NCI-H1105 (cell line): ENCODE measurements around the gene ANKRD27.
"Not testable (repeated sequence)": the region's sequence is repeated elsewhere in the genome, so short reads cannot be mapped to it uniquely, and the experiment has no call there.

Source experiments
- DNase-seq: peaks from one replicate; lab custom pipeline; 2025; lab: John Stamatoyannopoulos, UW

Gene ANKRD27

DNA sequence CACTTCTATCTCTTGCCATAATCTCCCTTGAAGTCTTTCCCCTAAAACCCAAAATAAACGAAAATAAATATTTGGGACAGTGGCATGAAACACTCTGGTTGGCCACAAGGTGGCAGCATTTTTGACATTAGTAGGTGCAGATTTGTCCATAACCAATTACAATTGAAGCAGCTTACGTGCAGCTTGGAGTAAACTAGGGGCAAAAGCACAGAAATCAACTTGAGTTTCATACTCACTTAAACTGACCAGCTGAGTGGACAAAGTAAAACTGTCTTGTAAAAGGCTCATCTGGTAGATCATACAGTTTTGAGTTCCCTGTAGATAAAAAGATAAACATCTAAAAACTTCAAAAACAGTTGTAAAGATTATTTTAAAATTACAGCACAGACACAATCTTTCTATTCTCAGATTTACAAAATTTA lies 75.2 kb downstream of the ANKRD27 start:
- DNase-seq = peak; percentile 48

DNA sequence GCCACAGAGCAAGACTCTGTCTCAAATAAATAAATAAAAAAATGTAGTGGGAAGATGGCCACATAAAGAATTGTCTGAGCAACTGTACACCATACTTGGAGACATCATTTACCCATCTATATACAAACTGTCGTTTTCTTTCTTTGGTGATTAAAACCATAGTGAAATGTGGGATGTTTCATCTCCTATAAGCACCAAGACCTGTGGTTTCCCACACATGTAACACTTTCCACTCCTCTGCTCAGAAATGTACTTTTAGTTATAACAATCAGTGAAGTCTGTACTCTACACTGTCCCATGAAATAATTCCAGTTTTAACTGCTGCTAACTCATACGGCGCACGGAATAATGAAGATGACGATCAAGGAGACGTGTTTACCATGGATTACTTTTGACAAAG lies 75.7 kb downstream of the ANKRD27 start:
- no peak for DNase-seq

DNA sequence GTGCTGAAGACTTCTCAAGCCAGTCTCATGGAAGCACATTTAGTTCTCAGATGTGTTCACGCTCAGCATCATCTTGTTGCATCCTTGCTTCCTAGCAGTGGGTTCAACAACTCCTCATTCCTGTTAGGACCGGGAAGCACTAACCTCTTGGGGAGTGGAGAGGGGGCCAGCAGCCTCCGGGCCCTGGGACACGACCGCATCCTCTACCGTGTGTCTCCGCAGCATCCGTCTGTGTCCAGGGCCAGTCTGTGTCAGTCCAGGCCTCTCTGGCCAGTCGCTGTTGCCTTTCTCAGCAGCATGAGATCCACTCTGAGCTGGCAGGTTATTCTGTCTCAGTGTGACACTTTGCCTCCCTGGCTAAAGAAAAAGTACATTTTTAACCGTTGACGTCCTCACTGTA lies 77.0 kb downstream of the ANKRD27 start:
- no peak for DNase-seq

DNA sequence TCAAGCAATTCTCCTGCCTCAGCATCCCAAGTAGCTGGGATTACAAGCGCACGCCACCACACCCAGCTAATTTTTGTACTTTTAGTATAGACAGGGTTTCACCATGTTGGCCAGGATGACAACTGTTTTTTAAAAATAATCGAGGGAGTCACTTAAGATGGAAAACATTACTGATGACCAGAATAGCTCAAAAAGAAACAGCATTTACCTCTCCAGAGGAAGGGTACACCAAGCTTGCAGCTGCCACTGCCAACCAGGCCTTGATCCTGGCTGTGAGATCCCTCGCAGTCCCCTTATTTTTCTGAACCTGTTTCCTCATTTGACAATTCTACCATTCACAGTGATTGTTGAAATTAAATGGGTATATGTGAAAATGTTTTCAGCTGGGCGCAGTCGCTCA lies 79.5 kb downstream of the ANKRD27 start:
- no peak for DNase-seq

DNA sequence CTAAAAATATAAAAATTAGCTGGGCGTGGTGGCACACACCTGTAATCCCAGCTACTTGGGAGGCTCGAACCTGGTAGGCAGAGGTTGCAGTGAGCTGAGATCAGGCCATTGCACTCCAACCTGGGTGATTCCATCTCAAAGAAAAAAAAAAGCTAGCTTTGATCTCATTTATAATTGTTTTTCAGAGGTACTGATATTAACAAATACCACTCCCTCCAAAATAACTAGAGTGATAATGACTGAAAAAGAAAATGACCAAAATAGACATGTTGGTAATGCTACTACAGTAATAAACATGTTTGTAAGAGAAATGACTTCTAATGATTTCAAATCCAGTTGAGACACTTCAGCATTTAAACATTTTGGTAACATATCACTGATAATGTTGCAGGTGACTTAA lies 81.0 kb downstream of the ANKRD27 start:
- DNase-seq = no peak

DNA sequence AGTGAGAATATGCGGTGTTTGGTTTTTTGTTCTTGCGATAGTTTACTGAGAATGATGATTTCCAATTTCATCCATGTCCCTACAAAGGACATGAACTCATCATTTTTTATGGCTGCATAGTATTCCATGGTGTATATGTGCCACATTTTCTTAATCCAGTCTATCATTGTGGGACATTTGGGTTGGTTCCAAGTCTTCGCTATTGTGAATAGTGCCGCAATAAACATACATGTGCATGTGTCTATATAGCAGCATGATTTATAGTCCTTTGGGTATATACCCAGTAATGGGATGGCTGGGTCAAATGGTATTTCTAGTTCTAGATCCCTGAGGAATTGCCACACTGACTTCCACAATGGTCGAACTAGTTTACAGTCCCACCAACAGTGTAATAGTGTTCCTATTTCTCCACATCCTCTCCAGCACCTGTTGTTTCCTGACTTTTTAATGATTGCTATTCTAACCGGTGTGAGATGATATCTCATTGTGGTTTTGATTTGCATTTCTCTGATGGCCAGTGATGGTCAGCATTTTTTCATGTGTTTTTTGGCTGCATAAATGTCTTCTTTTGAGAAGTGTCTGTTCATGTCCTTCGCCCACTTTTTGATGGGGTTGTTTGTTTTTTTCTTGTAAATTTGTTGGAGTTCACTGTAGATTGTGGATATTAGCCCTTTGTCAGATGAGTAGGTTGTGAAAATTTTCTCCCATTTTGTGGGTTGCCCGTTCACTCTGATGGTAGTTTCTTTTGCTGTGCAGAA lies 87.1 kb downstream of the ANKRD27 start:
- DNase-seq = not testable (repeated sequence)

DNA sequence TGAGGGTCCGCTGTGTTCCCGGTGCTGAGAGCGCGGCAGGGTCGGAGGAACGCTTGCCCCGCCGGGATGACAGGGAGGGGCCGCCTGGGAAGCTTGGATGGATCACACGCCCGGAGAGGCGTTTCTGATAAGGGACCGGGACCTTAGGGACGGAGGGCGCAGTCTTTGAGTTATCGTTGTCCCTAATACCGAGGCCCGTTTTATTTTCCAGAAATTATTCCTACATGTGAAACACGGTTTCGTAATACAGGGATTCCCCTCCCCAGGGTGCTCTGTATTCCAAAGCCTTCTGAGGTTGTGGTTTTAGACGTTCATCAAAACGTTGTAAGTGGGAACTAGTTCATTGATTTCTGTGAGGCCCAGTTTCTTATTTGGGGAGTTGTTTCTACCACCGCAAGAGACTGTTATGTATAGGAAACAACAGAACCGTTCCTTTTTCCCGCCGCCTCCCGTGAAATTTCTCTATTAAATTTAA lies 93.2 kb downstream of the ANKRD27 start:
- peak; percentile 5 for DNase-seq

DNA sequence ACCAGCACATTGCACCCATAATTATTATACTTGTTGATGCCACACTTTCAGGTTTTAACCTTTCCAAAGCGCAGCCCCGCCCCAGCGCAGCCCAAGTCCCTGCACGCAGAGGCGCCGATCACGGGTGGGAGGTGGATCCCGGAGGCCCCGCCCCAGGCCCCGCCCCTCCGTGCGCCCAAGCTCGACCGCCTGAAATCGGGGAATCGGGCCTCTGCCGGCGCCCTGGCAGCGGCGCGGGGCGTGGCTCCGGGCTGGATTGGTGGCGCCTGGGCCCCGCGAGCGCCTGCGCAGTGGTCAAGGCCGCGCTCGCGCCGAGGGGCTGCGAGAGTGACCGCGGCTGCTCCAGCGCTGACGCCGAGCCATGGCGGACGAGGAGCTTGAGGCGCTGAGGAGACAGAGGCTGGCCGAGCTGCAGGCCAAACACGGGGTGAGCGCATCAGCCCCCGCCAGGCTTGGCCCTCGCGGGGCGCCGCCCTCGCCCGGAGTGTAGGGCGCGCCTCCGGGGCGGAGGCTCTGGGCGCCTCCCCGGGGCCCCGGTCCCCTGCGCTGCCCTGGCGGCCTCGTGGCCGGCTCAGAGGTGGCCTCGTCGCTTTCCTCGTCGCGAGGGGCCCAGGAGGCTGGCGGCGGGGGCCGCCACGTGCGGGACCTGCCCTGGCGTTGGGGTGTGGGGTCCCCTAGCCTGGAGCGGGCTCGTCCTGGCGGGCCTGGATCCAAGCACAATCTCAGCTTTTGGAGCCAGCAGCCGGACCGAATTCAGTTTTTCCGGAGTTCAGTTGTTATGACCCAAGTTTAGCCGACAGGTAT lies 93.9 kb downstream of the ANKRD27 start, which contains the start of gene PDCD5:
Gene PDCD5 (plus strand): TSS at position 290 of the 804 bp plus-strand sequence. CDS start 72 bp downstream, at position 362.
- peak; percentile 96 for DNase-seq

DNA sequence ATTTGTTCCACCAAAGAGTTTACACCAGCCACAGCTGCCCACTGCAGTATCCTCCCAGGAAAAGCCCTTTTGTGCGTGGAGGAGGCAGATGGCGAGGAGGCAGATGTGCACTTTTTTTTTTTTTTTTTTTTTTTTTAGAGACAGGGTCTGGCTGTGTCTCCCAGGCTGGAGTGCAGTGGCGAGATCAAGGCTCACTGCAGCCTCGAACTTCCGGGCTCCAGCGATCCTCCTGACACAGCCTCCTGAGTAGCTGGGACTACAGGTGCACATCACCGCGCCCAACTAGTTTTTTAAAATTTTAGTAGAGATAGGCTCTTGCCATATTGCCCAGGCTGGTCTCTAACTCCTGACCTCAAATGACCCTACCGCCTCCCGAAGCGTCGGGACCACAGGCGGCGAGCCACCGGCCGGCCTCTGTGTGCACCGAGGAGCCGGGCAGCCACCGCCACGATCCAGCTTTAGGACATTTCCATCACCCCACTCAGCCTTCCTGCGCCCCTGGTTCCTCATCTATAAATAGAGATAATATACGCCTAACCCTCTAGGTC lies 94.6 kb downstream of the ANKRD27 start:
- DNase-seq = no peak

DNA sequence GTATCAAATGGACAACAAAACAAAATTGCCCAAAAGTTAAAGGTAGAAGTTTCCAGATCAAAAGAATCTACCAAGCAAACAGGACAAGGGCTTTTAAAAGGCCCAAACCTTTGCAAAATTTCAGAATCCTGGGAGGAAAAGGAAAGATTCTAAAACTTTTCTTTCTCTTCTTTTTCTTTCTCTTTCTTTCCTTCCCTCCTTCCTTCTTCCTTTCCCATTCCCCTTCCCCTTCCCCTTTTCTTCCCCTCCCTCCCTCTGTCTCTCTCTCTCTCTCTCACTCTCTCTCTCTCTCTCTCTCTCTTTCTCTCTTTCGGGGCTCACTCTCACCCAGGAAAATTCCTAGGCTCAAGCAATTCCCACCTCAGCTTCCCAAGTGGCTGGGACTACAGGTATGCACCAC lies 98.2 kb downstream of the ANKRD27 start:
- no peak for DNase-seq

DNA sequence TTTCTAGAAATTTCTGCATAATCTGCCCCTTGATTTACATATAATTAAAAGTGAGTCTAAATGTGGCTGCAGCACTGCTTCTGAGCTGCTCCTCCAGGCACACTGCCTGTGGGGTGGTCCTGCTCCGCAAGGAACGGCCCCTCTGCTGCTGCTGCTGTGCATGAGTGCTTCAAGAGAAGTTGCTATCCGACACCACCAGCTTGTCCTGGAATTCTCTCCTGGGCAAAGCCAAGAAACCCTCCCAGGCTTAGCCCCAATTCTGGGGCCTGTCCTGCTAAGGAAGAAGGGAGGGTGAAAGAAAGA lies 101.5 kb downstream of the ANKRD27 start:
- no peak for DNase-seq

DNA sequence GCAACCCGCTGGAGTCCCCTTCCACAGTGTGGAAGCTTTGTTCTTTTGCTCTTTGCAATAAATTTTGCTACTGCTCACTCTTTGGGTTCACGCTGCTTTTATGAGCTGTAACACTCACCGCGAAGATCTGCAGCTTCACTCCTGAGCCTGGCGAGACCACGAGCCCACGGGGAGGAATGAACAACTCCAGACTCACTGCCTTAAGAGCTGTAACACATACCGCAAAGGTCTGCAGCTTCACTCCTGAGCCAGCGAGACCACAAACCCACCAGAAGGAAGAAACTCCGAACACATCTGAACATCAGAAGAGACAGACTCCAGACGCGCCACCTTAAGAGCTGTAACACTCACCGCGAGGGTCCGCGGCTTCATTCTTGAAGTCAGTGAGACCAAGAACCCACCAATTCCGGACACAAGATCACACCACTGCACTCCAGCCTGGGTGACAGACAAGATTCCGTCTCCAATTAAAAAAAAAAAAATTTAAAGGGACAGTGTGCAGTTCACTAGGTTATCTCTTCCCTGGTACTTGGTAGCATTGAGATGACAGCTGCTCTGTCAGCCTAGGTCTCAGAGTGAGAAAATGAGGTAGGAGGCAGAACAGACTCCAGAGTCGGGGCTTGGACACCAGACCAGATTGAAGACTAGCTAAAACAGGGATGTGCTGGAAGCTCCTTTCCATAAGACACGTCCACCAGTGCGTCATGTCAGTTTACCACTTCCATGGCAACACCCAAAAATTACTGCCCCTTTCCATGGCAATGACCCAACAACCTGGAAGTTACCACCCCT lies 102.1 kb downstream of the ANKRD27 start:
- DNase-seq = not testable (repeated sequence)

DNA sequence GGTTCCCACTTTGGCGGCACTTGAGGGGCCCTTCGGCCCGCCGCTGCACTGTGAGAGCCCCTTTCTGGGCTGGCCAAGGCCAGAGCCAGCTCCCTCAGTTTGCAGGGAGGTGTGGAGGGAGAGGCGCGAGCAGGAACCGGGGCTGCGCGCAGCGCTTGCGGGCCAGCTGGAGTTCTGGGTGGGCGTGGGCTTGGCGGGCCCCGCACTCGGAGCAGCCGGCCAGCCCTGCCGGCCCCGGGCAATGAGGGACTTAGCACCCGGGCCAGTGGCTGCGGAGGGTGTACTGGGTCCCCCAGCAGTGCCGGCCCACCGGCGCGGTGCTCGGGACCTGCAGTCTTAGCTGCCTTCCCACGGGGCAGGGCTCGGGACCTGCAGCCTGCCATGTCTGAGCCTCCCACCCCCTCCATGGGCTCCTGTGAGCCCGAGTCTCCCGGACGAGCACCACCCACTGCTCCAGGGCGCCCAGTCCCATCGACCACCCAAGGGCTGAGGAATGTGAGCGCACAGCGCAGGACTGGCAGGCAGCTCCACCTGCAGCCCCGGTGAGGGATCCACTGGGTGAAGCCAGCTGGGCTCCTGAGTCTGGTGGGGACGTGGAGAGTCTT lies 103.4 kb downstream of the ANKRD27 start:
- DNase-seq = not testable (repeated sequence)

DNA sequence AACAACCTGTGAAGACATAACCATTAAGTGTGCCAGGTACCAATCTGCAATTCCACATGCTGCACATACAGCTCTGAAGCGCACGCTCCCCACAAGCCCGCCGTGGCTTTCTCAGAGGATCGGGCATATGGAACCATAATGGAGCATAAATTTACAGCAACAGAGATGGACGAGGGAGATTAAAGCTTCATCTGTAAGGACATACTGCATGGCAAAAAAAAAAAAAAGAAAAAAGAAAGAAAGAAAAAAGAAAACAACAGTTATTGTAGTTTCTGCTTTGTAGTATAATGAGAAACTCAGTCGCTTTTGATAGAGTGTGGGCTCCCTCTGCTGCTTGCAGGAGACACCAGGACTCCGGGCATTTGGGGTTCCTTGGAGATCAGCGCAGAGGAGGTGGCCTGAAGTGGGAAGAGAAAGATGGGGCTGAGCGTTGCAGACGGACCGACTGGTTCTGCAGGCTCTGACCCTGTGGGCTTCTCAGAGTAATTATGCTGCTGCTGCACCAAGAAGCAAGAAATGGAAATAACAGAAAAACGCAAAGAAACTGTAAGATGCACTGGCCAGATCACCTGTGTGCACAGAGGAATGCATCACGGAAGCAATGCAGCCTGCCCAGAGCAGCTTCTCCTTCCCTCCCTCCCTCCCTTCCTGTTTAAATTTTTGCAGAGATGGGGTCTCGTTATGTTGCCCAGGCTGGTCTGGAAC lies 104.7 kb downstream of the ANKRD27 start:
- DNase-seq = peak; percentile 40

DNA sequence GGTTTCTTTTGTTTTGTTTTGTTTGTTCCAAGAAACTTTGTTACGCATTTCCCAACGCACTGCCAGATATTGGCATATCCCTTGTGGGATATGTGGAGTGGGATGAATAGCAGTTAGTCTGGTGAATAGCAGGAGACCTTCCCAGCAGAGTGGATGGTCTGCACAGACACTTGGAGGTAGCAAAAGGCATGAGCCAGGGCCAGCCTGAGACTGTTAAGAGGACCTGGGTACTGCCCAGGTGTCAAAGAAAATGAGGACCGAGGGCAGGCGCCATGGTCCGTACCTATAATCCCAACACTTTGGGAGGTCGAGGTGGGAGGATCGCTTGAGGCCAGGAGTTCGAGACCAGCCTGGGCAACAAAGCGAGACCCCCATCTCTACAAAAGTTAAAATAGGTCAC lies 107.5 kb downstream of the ANKRD27 start:
- no peak for DNase-seq

DNA sequence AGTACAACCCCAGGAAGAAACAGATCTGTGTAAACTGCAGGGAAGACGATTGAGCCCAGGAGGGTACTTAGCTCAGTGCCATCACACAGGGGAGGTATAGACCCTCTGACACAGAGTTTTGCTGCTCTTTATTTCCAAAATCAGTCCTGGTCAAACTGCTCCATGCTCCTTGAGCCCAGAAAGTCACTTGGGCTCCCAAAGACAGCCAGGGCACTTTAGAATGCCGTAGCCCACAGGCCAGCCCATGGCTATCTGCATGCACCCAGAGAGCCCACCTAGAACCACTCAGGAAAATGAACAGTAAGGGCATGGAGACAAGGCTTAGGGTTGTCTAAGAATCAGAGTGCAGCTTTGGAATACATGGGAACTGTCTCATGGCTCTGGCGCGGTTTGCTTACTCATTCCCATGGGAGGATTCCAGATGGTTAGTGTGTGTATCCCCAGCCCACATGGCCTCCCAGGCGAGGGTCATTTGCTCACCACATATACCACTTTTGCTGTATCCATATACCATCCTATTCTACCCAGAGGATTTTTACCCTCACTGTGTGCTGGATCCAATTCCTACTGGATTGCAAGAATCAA lies 108.6 kb downstream of the ANKRD27 start:
- DNase-seq = no peak

DNA sequence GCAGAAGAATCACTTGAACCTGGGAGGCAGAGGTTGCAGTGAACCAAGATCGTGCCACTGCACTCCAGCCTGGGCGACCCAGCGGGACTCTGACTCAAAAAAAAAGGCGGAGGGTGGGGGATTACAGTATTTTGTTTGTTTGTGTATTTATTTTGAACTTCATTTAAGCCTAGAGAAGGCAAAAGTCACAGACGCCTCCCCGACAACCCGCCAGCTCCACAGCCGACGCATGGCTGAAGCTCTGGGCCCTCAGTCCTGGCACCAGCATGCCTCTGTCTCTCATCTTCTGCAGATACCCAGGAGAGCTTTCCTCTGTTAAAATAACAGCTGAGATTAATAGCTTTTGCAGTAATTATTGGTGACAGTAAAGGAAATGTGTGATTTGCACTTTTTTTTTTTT lies 111.2 kb downstream of the ANKRD27 start:
- DNase-seq = no peak

DNA sequence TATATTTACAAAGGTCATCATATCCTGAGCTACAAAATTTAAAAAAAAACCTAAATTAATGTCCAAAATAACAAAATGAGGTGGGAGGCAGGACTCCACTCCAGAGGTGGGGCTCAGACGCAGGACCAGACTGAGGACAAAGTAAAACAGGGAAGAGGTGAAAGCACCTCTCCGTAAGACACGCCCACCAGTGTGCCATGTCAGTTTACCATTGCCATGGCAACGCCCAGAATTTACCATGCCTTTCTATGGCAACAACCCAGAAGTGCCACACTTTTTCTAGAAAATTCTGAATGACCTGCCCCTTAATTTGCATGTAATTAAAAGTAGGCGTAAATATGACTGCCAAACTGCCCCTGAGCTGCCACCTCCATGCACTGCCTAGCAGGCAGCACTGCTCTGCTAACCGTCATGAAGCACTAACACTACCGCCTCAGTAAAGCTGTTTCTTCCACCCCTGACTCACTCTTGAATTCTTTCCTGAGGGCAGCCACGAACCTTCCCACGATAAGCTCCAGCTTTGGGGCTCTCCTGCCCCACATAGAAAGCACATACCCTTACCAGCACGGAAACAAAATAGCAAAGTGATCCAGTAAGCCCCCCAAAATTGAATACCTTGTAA lies 116.3 kb downstream of the ANKRD27 start:
- no peak for DNase-seq

DNA sequence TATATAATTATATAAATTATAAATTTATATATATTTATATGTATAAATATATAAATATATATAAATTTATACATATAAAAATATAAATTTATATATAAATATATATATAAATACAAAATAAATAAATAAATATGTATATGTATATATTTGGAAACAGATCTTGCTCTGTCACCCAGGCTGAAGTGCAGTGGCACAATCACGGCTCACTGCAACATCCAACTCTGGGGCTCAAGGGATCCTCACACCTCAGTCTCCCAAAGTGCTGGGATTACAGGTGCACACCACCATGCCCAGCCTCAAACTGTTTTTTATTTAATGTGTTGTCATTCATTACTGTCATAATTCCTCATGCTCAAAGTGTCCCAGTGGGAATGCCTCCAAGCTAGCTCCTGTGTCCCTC lies 119.2 kb downstream of the ANKRD27 start:
- no peak for DNase-seq

DNA sequence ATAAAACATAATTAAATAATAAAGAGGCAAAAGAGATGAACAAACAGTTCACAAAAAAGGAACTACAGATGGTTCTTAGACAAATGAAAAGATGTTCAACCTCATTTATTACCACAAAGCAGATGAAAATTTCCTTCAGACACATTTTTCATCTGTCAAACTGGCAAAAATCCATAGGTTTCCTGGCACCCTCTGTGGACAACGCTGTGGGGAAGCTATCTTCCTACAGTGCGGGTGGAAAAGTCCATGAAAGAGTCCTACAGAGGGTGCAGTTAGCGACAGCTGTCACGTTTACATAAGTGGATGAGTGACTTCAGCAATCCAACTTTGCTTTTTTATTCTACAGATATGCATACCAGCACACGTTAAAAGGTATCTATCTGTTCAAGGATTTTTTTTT lies 124.3 kb downstream of the ANKRD27 start:
- DNase-seq = no peak
